ENCODE data around the gene IGSF21. TPM values are rescaled to one million over a fixed set of nuclear protein-coding genes. Genes with fewer than 3 reads are reported as not detected.

IGSF21 gene
- total and polyA plus RNA-seq, 2 of the 8 experiments (the other 6 are each of a cell fraction or from before 2014, with no cell fraction given) = 22.5 to 28.5 TPM

- Histone ChIP-seq H3K4me2 (ENCODE audit: insufficient read depth in 1 of 2, low read depth in 2 of 2, low read length in 2 of 2) (no peak overlapping the region), H3K4me3 (ENCODE audit: extremely low read depth in 1 of 4, insufficient read depth in 2 of 4, low read depth in 3 of 4, low read length in 4 of 4) (no peak overlapping the region), H3K79me2 (ENCODE audit: control insufficient read depth in 1 of 2, insufficient read depth in 2 of 2, low read length in 2 of 2) (no peaks in the 10 kb centered on the region), H3K27me3 (replicated peaks in 1 of 4; ENCODE audit: control insufficient read depth in 3 of 4, extremely low read depth in 1 of 4, insufficient read depth in 3 of 4, low read length in 3 of 4) (no peaks in the 10 kb centered on the region), H2BK20ac (ENCODE audit: low read length) (peak overlapping the region; percentile 92), H3K23ac (ENCODE audit: insufficient read length) (no peak overlapping the region), H3K9me3 (ENCODE audit: insufficient read depth in 2 of 2, low read depth in 1 of 2, low read length in 1 of 2) (no peaks in the 10 kb centered on the region), H2BK120ac (replicated peaks; ENCODE audit: low read depth, low read length) (no peak overlapping the region), H2BK15ac (ENCODE audit: low read length) (no peak overlapping the region), H2BK5ac (ENCODE audit: low read depth, low read length) (peak overlapping the region; percentile 37; the same call in 1 of the 2 replicates), H3K18ac (ENCODE audit: extremely low read depth, low read length) (peak overlapping the region; percentile 36; the same call in 1 of the 2 replicates), H4K5ac (ENCODE audit: insufficient read length, low read depth, low read length) (no peak overlapping the region), H4K8ac (ENCODE audit: extremely low read depth, insufficient read depth, low read length) (no peak overlapping the region), H2BK12ac (ENCODE audit: low read depth, low read length) (peak overlapping the region; percentile 95), H3K23me2 (ENCODE audit: low read depth, low read length) (no peaks in the 10 kb centered on the region), H3K56ac (replicated peaks; ENCODE audit: insufficient read length, low read depth, low read length) (no peak overlapping the region), H4K91ac (replicated peaks; ENCODE audit: insufficient read length, low read length) (peak overlapping the region; percentile 86), H3K36me3 (ENCODE audit: control insufficient read depth in 2 of 4, insufficient read depth in 4 of 4, low read length in 3 of 4) (no peaks in the 10 kb centered on the region; a peak in 1 of 8 replicates), H3K9ac (replicated peaks in 1 of 4; ENCODE audit: extremely low read depth in 1 of 4, low read depth in 3 of 4, low read length in 3 of 4) (no peak overlapping the region), H3K4ac (replicated peaks; ENCODE audit: insufficient read length, low read depth, low read length) (peak overlapping the region; percentile 34), H3K4me1 (replicated peaks in 1 of 4; ENCODE audit: control insufficient read depth in 3 of 4, insufficient read depth in 4 of 4, low read length in 3 of 4) (peaks cover 9 to 43% (median 21%) of the 10 kb centered on the region in 4 experiments), H3K27ac (ENCODE audit: low read depth, low read length) (no peak overlapping the region), H2AK5ac (ENCODE audit: low read depth, low read length) (0 out of 2 replicates have a peak overlapping the region, but pooled peaks have one; percentile 34), H3K79me1 (ENCODE audit: low read depth, low read length) (no peaks in the 10 kb centered on the region), H2AFZ (ENCODE audit: low read length) (no peak overlapping the region), H3K14ac (ENCODE audit: insufficient read length) (no peak overlapping the region), H4K20me1 (replicated peaks in 1 of 2; ENCODE audit: control insufficient read depth in 1 of 2, insufficient read depth in 2 of 2, low read length in 2 of 2) (no peaks in the 10 kb centered on the region)
- peak; percentile 71 for FAIRE-seq
- ChIA-PET POLR2A (ENCODE audit: partially characterized antibody) (interaction anchor here (0.6 to 1.3 kb wide), 5 partner anchors 12 to 89 kb away, joined by 3 to 7 read pairs (median 3); no protein-coding TSS in a partner anchor), CTCF (ENCODE audit: partially characterized antibody) (interaction anchor here (0.5 to 2.0 kb wide), 8 partner anchors 8 to 125 kb away, joined by 3 to 6 read pairs (median 4); no protein-coding TSS in a partner anchor)
- TF ChIP-seq CHD2 (IDR thresholded peaks at IDR 0.05; ENCODE audit: low read length) (no peak), TEAD4 (IDR thresholded peaks at IDR 0.05; ENCODE audit: low read depth, low read length) (no peak), RXRA (IDR thresholded peaks at IDR 0.05; ENCODE audit: insufficient read depth, low read depth, low read length) (no peak), KDM4A (IDR thresholded peaks at IDR 0.05; ENCODE audit: low read depth, low read length, severe bottlenecking) (no peak), TCF12 (IDR thresholded peaks at IDR 0.05; ENCODE audit: low read depth, low read length) (no peak), SUZ12 (IDR thresholded peaks at IDR 0.05; ENCODE audit: low read length) (no peak), JUND (IDR thresholded peaks at IDR 0.05; ENCODE audit: low read length) (no peak), TBP (IDR thresholded peaks at IDR 0.05; ENCODE audit: low read depth, low read length) (no peak), KDM5A (IDR thresholded peaks at IDR 0.05; ENCODE audit: low read length) (no peak), BACH1 (IDR thresholded peaks at IDR 0.05; ENCODE audit: low read length) (no peak)
- 73% methylated on average over 8 of the region's 8 CpGs; no CpG with 5 or more reads in 1 of the 2 experiments for WGBS, 2 experiments (ENCODE audit: extremely low coverage in 1 of 2, insufficient coverage in 1 of 2, insufficient read length in 1 of 2, insufficient replicate concordance in 2 of 2, low coverage in 1 of 2, low lambda C conversion rate in 2 of 2, missing lambda C conversion rate in 1 of 2)
- DNase-seq (ENCODE audit: low read depth in 1 of 2, low spot score in 2 of 2) = no peak
Measured at GRCh38 chr1:18411820-18412641, 304.4 kb downstream of the IGSF21 start.
